Measurements from ENCODE around the gene PARD3B.

DNA sequence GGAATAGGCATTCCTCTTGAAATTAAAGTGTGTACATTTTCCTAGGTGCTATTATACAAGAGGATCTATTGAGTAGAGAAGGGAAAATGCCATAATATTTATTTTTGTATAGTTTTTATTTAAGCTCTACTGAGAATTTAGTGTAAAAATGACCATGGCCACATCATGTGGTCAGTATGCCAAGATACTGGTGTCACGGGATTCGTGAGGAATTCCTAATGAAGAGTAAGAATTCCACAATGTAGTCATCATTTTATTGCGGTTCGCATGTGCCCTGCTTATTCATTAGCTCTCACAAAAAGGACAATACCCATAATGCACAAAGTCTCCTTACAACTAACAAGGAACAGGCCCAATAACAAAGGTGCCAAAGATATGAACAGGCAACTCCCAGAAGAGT lies 39.3 kb upstream of the PARD3B start:
- TF ChIP-seq, protein P1, sequence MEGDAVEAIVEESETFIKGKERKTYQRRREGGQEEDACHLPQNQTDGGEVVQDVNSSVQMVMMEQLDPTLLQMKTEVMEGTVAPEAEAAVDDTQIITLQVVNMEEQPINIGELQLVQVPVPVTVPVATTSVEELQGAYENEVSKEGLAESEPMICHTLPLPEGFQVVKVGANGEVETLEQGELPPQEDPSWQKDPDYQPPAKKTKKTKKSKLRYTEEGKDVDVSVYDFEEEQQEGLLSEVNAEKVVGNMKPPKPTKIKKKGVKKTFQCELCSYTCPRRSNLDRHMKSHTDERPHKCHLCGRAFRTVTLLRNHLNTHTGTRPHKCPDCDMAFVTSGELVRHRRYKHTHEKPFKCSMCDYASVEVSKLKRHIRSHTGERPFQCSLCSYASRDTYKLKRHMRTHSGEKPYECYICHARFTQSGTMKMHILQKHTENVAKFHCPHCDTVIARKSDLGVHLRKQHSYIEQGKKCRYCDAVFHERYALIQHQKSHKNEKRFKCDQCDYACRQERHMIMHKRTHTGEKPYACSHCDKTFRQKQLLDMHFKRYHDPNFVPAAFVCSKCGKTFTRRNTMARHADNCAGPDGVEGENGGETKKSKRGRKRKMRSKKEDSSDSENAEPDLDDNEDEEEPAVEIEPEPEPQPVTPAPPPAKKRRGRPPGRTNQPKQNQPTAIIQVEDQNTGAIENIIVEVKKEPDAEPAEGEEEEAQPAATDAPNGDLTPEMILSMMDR (IDR thresholded peaks at IDR 0.05; ENCODE audit: low read depth, low read length) = no peak
- TF ChIP-seq POLR2A (IDR thresholded peaks at IDR 0.05; ENCODE audit: extremely low read depth, insufficient read length) (no peak), MYC (IDR thresholded peaks at IDR 0.05; ENCODE audit: low read depth, low read length) (no peak)
